Measurements from ENCODE around the gene CASZ1.
A peak's percentile ranks its signal among the peaks of the same experiment; 100 is the strongest.

The CASZ1 gene

GRCh38 chr1:10648689-10649516 lies 147.5 kb downstream of the CASZ1 start:
- no peak for DNase-seq

DNA sequence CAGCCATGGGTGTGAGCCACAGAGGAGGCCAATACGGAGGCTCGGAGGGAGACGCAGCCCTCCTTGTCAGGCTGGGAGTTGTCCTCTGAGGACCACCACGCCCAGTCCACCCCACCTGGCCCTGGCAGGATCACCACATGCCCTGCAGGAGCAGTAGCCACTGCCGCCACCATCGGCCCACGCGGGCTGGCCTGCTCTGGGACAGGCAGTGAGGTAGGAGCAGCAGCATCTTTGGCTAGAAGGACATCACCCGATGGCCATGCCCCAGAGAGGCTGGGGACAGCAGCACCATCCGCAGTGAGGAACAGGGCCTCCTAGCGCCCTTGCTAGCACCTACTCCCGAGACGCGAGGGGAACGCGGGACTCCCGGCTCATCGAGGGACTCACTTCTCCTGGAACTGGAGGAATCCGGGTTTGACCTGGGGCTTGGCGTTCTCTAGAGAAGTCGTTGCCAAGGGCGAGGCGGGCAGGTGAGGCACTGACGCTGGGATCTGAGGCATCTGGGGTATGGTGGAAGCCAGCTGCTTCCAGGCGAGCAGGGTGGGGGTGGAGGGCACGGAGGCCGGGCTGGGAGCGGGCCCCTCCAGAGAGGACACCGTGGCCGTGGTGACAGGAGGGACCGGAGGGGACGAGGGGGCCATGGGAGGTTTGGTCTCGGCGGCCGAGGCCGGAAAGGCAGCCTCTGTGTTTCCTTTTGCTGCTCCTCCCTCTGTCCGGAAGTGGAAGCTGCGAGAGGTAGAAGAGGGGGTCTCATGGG lies 148.9 kb downstream of the CASZ1 start:
- DNase-seq: no peak

DNA sequence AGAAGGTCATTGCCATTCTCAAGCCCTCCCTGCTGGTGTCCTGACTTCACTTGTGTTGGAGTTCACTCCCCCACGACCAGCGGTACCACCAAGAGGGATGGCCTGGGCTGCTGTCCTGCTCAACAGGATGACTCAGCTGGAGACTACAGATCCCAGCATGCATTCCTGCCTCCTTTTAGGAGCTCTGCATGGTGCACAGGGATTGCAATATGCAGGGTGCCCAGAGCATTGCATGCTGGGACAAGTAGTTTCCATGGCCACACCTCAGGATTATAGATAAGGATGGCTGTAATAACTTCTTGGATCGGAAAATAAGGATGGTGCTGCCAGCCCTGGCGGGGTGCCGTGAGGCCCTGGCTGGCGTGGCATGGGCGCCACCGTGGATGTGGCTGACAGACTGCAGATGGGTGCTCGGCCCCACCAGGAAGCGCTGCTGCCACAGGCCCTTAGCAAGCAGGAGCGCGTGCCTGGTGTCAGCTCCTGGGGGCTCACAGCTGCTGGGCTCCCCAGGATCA lies 150.0 kb downstream of the CASZ1 start:
- DNase-seq: peak; percentile 49

DNA sequence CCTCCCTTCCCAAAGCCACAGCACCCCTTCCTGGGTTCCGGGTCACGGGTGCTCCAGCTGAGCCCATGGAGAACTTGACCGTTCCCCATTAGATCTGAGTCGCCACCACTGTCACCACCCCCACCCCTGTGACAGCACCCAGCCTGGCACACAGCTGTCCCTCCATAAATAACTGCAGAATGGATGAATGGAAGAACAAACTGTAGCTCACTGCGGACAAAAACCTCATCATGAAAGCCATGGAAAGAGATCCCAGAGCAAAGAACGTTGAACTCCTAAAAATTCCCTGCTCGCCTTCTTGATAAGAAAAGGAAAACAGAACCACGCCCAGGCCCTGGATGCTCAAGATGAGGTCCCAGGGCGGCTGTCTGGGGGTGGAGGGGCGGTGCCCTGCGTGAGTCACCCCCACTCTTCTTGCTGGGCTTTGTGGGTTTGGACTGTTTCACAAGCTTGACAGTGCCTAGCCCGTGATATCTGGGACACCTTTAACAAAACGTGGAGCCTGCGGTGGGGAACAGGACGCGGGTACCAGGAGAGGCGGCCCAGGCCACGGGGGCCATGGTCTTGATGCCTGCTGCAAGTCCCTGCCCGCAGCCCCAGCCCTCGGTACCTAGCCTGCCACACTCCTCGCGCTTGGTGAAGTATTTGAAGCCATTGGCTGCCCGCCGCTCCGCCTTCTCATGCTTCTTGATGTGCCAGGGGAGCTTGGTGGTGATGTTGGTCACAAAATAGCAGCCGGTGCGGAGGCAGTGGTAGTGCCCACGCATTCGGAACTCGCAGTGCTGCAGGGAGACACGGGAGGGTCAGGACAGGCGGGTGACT lies 151.9 kb downstream of the CASZ1 start:
- peak; percentile 56 for DNase-seq

DNA sequence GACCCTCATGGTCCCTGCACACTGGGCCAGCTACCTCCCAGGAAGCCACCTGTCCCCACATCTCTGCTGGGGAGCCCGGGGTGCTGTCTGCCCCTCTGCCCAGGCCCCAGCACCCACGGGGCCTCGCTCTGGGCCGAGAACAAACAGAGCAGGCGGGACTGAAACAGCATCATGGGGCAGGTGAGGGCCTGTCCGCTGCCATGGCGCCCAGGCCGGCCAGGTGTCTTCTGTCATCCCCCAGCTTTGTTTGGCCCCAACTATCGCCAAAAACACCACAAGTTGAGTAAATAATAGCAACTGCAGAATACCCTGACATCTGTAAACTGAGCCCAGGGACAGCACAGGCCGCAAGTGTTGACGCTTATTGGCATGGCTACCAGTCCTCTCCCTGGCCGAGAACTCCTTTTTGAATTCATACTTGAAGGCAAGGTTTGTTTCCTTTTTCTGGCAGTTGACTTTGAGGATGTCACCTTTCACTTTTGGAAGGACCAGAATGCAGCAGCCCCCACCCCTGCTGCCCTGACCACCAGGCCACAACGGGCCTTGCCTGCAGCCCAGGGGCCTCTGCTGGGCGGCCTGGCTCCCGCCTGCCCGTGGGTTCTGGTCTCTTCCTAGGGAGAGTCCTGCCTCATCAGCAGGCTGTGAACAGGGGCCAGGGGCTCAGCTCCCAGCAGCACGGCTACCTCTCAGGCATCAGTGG lies 152.7 kb downstream of the CASZ1 start:
- no peak for DNase-seq

- no peak for DNase-seq
Measured at GRCh38 chr1:10642403-10643080, 153.9 kb downstream of the CASZ1 start.

GRCh38 chr1:10641976-10642375 lies 154.5 kb downstream of the CASZ1 start:
- DNase-seq: no peak

DNA sequence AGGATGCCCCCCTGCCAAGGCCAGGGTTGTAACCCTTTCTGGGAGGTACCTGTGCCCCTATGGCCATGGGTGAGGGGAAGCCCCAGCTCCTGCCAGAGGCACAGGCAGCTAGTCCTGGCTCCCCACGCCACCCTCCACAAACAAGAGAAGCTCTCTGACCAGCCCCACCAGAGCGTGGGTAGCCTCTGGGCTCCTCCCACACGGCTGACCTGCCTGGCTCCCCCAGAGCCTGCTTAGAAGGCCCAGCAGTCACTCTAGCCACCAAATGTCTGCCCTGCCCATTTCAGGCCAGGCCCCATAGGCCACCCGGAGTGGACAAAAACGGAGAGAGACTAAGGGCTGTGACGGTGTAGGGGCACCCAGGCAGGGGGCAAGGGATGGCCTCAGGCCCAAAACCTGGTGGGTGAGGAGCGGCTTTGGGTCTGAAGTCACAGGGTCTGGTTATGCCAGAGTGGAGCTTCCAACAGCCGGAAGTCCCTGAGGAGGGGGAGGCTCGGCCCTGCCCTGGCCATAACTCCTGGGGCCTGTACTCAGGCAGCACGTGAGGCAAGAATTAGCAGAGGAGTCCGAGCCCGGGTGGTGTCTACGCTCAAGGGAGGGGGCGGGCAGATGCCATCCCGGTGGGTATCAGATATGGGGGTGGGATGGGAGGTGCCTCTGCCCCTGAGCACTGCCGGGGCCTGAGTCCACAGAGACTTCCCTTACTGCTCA lies 155.4 kb downstream of the CASZ1 start:
- no peak for DNase-seq

DNA sequence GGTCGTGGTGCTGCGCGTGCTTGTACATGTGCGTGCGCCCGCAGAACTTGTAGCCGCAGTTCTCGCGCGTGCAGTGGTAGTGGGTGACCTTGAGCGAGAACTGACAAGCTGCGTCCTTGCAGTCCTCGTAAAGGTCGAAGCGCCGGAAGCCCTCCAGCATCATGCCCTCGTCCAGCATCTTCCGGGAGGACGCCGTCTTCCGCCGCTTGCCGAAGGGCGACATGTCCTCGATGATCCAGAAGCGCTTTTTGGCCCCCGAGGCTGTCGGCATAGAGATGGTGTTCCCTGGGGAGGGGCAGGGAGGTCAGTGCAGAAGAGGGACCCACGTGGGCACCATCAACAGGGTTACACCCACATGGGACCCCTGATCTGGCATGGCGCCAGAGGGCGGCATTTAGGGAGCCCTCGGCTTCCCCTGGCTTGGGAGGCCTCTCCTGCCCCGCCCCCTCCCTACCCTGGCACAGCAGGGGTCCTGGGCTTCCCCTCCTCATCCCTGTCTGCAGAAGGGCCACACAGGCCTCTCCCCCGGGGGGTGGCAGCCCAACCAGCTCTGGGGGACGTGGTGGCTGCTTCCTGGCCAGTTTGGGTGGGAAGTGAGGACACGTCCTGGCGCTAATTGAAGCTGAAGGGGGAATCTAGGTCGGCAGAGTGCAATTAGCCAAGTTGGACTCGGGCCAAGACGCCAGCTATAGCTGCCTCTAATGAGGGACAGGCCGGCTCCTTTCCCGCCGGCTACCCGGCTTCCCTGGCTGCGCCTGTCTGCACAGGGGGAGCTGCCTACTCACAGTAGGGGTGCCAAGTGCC lies 156.5 kb downstream of the CASZ1 start:
- no peak for DNase-seq

GRCh38 chr1:10639011-10639774 lies 157.3 kb downstream of the CASZ1 start:
- no peak for DNase-seq

- DNase-seq: no peak
Measured at GRCh38 chr1:10638559-10639005, 157.9 kb downstream of the CASZ1 start.

DNA sequence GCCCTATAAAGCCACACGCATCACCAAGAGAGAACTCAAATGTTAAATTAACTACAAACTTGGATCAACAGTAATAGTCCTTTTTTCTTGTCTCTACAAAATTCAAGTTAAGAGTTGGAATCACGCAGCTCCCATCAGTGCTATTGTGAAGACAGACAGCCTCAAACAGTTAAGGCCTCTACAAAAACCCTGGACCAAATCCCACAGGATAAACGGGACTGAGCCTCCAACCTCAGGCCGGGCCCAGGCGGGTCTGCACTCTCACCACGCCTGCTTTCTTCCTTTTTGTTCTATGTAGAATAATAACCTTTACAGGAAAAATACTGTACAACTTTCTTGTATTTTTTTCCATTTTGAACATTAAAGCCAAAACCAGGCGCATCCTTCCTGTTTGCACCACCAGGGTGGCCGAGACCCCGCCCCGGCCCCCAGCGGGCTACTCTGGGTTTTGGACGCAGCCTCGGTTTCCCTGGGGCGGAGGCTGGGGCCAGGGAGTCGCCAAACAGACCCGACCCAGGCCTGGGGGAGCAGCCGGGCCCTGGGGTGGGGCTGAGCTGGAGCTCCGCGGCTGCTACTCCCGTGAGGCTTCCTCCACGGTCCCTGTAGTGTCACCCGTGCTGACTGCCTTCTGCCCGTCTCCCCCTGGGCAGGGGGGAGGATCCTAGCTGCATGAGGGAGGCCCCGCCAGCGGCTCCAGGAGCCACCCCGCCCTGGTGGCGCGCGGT lies 158.4 kb downstream of the CASZ1 start:
- no peak for DNase-seq

DNA sequence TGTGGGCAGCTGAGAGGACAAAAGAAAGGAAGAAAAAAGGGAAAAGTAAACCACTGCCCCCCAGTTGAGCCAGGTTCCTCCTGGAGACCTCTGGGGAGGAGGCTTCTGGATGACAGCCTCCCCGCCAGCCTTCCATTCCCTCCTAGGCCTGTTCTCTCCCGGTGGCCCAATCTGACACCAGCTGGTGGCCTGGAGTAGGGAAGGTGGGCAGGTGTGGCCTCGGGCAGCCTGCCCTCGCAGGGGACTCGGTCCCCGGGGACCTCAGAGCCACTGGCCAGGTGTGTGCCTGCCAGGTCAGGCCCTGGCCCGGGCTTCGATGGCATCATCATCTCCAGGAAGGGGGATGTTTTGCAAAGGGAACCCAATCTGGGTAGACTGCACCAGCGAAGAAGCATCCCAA lies 159.0 kb downstream of the CASZ1 start:
- DNase-seq: no peak

DNA sequence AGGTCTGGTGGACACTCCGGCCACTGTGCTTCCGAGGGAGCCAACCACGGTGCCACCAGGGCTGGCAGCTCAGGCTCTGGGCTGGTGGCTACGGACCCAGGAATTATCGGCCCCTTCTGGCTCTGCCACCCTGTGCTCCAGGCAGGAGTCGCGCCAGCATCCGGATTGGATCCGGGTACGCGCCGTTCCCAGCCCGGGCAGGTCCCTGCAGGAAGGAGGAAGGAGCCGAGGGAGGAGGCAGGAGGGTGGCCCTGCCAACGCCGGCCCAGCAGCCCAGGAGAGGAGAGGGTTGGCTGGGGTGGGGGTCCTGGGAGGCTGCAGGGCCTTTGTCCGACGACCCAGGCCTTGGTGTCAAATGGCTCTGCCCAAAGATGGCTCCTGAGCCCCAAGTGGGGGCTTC lies 160.5 kb downstream of the CASZ1 start:
- no peak for DNase-seq

- DNase-seq: no peak
Measured at GRCh38 chr1:10635085-10635896, 161.2 kb downstream of the CASZ1 start.

GRCh38 chr1:10634428-10635084 lies 161.9 kb downstream of the CASZ1 start:
- no peak for DNase-seq

DNA sequence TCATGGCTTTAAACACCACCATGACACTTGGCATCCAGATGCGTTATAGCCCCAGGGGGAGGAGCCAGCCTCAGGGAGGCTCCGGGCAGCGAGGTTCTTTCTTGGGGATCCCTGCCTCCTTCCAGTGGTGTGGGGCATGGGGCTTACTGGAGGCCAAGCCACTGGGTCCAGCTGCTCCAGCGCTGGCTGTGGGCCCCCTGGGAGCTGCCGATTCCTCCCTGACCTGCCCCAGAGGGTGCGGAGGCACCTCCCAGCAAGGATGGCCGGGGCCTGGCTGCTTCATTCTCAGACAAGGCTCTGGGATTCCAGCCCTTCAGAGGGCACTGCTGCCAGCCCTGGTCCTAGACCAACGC lies 162.4 kb downstream of the CASZ1 start:
- DNase-seq: no peak

Measured in hematopoietic multipotent progenitor cell treated with erythropoietin and hydrocortisone succinate and interleukin-3 and kit ligand, for 8 days (in vitro differentiated cells).